Lower leg skin (tissue), 4 donors: ENCODE measurements around the gene TMEM181. TPM values are rescaled to one million over a fixed set of nuclear protein-coding genes. Genes with fewer than 3 reads are reported as not detected.
A peak's percentile ranks its signal among the peaks of the same experiment; 100 is the strongest.

Experiments
- DNase-seq, 2 donors: peaks; one replicate each; pipeline ENCODE4 v3.0.0-alpha.2; 2019; ENCODE audit warnings: low spot score in 2 of 2
- H3K4me3 ChIP-seq: fragments of 200-600 bp; sonication (generic); 2 replicates; pipeline ENCODE4 v1.5.1; 2017; ENCODE audit warnings: mild to moderate bottlenecking, low read depth; ENCODE audit not compliant: poor library complexity, severe bottlenecking
- CTCF ChIP-seq, 3 donors: fragments of 450-650 bp; IDR thresholded peaks; one replicate each; pipeline ENCODE4 v1.5.1; 2016; ENCODE audit warnings: antibody characterized with exemption in 3 of 3, mild to moderate bottlenecking in 3 of 3, moderate library complexity in 2 of 3
- POLR2A ChIP-seq, 2 donors: fragments of 450-650 bp; IDR thresholded peaks; one replicate each; pipeline ENCODE4 v1.6.1; 2016 to 2017; ENCODE audit warnings: antibody characterized with exemption in 2 of 2, mild to moderate bottlenecking in 1 of 2, moderate library complexity in 1 of 2
- WGBS, 2 donors: methylation state at CpG; one replicate each; pipeline ENCODE4 v1.1.5; 2018; 5-methylcytosine and 5-hydroxymethylcytosine counted together
- intact Hi-C: fragments of 100-400 bp; cut with DNase I; formaldehyde crosslinking; loops from one replicate; pipeline ENCODE4 v1.15.0; 2023; ENCODE audit warnings: low total_unique reads
- total RNA-seq, 4 donors: library from RNA; depleted of rRNA; stranded (reverse); fragments of >200 nt; gene quantifications; one replicate each; pipeline ENCODE4 v1.1.0, GENCODE V29; 2016

The TMEM181 gene
- total RNA-seq, 4 donors from 2014 or later = 12.8 to 20.8 (median 17.2) TPM

- no peak overlapping the region for H3K4me3 ChIP-seq
Measured at GRCh38 chr6:158622545-158623190, 62.8 kb downstream of the TMEM181 start.

GRCh38 chr6:158624684-158625682 lies 65.1 kb downstream of the TMEM181 start:
- peak in 1 of 2 donors; percentile 68 for DNase-seq
- intact Hi-C loops = no loop called here
- H3K4me3 ChIP-seq = no peak overlapping the region
- WGBS, 2 donors = 91 to 93% methylated on average over 25 of the region's 25 CpGs
- TF ChIP-seq CTCF (IDR thresholded peaks at IDR 0.05) (no peak), POLR2A (IDR thresholded peaks at IDR 0.05) (no peak)

More at GRCh38 chr6:158622545-158623190, 62.8 kb downstream of the TMEM181 start:
- 76 to 83% methylated on average over 10 of the region's 10 CpGs for WGBS, 2 donors
- intact Hi-C loops = no loop called here
- DNase-seq = no peak
- TF ChIP-seq CTCF (IDR thresholded peaks at IDR 0.05) = no peak
- no peak for TF ChIP-seq POLR2A (IDR thresholded peaks at IDR 0.05)

- no peak overlapping the region for H3K4me3 ChIP-seq
- intact Hi-C loops = no loop called here
- no peak for TF ChIP-seq CTCF (IDR thresholded peaks at IDR 0.05)
- TF ChIP-seq POLR2A (IDR thresholded peaks at IDR 0.05) = no peak
- DNase-seq = peak in 1 of 2 donors; percentile 80
- 84 to 89% methylated on average over 15 of the region's 15 CpGs for WGBS, 2 donors
Measured at GRCh38 chr6:158625881-158626305, 66.0 kb downstream of the TMEM181 start.

- intact Hi-C loops = no loop called here
- WGBS, 2 donors = 81 to 83% methylated on average over 6 of the region's 6 CpGs
- no peak for DNase-seq
- no peak overlapping the region for H3K4me3 ChIP-seq
- TF ChIP-seq CTCF (IDR thresholded peaks at IDR 0.05) (no peak), POLR2A (IDR thresholded peaks at IDR 0.05) (no peak)
Measured at GRCh38 chr6:158626360-158627167, 66.7 kb downstream of the TMEM181 start.

- peak in 1 of 2 donors; percentile 70 for DNase-seq
- TF ChIP-seq POLR2A (IDR thresholded peaks at IDR 0.05) (no peak), CTCF (IDR thresholded peaks at IDR 0.05) (no peak)
- intact Hi-C loops = no loop called here
- H3K4me3 ChIP-seq = no peak overlapping the region
- WGBS, 2 donors = 93 to 95% methylated on average over 20 of the region's 20 CpGs
Measured at GRCh38 chr6:158627168-158627939, 67.5 kb downstream of the TMEM181 start.
